Epithelial cell of esophagus (primary cell): Measurements from ENCODE around the gene HPDL.

ENCODE experiments used
- DNase-seq: peaks from one replicate; pipeline ENCODE4 v3.0.0; 2010; ENCODE audit warnings: low read depth
- H3K4me3 ChIP-seq: 2 replicates; pipeline ENCODE4 v1.5.1; 2011; ENCODE audit warnings: mild to moderate bottlenecking, low read length, control low read depth
- CTCF ChIP-seq: IDR thresholded peaks from 2 replicates; pipeline ENCODE4 v1.5.1; 2011; ENCODE audit warnings: low read depth, mild to moderate bottlenecking, low read length, control low read depth, inconsistent platforms; ENCODE audit not compliant: insufficient read depth; ENCODE audit errors: missing control alignments

The HPDL gene

GRCh38 chr1:45306319-45306718 is 20.4 kb upstream of the HPDL start:
- H3K4me3 ChIP-seq: no peak overlapping the region
- peak; percentile 22 for DNase-seq
- no peak for TF ChIP-seq CTCF

- no peak for TF ChIP-seq CTCF
These were observed 19.8 kb upstream of the HPDL start for GRCh38 chr1:45306905-45307304.

GRCh38 chr1:45314266-45314665 is 12.4 kb upstream of the HPDL start:
- no peak overlapping the region for H3K4me3 ChIP-seq
- DNase-seq: no peak
- TF ChIP-seq CTCF: no peak

More at GRCh38 chr1:45306905-45307304, 19.8 kb upstream of the HPDL start:
- H3K4me3 ChIP-seq: no peak overlapping the region
- no peak for DNase-seq

GRCh38 chr1:45317166-45317565 is 9.5 kb upstream of the HPDL start:
- H3K4me3 ChIP-seq: no peak overlapping the region
- DNase-seq: no peak
- no peak for TF ChIP-seq CTCF

- no peak for TF ChIP-seq CTCF
- no peak for DNase-seq
- no peak overlapping the region for H3K4me3 ChIP-seq
These were observed 6.9 kb upstream of the HPDL start for GRCh38 chr1:45319761-45320160.

- TF ChIP-seq CTCF: no peak
- DNase-seq: no peak
- no peak overlapping the region for H3K4me3 ChIP-seq
These were observed 5.3 kb upstream of the HPDL start for GRCh38 chr1:45321444-45321843.

- DNase-seq: no peak
- no peak overlapping the region for H3K4me3 ChIP-seq
- no peak for TF ChIP-seq CTCF
These were observed 4.1 kb upstream of the HPDL start for GRCh38 chr1:45322486-45323040.
